ENCODE data around the gene PTPRJ.

Gene PTPRJ

GRCh38 chr11:48066881-48067800 is 86.8 kb downstream of the PTPRJ start:
- no peak for DNase-seq (ENCODE audit: low read depth)

- no peak for DNase-seq (ENCODE audit: low read depth)
These were observed 92.9 kb downstream of the PTPRJ start for GRCh38 chr11:48073031-48073861.

- no peak for DNase-seq (ENCODE audit: low read depth)
These were observed 94.2 kb downstream of the PTPRJ start for GRCh38 chr11:48074425-48075181.

- DNase-seq (ENCODE audit: low read depth): no peak
These were observed 95.3 kb downstream of the PTPRJ start for GRCh38 chr11:48075637-48076036.

DNA sequence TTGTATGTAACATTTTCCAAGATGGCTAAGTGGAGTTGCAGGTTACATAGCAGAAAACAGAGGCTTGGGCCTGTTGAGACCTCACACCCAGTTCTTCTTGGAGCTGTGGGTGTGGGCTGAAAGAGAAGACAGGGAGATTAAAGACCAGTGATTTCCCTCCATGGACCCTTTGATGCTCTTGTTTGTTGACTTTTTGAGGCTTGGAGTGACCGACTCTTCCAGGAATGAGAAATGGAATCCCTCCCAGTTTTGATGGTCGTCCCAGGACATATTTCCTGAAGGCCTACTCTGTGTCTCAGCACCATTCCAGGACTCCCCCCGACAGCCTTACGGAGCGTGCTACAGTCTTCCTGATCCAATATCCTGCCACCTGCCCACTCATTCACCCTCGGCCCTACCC is 96.9 kb downstream of the PTPRJ start:
- DNase-seq (ENCODE audit: low read depth): no peak

GRCh38 chr11:48078689-48079088 is 98.3 kb downstream of the PTPRJ start:
- no peak for DNase-seq (ENCODE audit: low read depth)

DNA sequence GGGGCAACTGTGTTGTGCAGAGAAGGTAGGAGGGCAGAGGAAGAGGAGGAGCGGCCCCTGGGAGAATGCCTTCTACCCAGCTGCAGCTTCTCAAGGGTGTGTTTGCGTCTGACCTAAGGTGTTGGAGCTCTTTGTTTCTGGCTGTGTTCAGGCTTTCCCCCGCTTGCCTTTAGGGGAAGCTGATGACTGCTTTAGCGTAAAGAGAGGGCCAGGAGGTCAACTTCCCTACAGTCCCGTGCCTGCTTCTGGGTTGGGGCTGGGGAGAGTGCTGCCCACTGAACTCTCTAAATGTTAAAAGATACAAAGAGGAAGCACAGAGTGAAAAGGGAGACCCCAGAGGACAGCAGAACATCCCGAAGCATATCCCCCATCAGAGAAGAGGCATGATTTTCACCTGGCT is 99.2 kb downstream of the PTPRJ start:
- DNase-seq (ENCODE audit: low read depth): no peak

DNA sequence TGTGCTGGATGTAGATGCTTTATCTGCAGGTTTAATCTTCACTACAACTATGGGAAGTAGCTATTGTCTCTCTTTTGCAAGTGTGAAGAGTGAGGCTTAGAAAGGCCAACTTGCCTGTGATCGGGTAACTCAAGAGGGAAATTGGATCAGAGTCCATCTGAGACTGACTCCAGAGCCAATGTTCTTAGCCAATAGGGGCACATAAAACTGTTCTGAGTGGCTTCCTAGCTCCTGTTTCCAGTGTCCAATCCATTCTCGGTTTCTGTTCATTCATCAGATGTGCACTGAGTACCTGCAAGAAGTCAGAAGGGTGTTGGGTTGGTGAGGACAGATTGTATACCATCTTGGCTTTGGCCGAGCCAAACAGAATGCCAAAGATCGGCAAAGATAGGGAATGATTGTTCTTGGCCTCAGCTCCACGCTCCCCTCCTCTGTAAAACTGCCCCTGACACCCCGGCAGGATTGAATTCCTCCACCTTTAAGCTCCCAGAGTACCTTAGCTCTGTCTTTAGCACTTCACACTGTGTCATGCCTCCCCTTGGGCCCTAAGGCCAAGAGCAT is 100.0 kb downstream of the PTPRJ start:
- DNase-seq (ENCODE audit: low read depth): no peak

DNA sequence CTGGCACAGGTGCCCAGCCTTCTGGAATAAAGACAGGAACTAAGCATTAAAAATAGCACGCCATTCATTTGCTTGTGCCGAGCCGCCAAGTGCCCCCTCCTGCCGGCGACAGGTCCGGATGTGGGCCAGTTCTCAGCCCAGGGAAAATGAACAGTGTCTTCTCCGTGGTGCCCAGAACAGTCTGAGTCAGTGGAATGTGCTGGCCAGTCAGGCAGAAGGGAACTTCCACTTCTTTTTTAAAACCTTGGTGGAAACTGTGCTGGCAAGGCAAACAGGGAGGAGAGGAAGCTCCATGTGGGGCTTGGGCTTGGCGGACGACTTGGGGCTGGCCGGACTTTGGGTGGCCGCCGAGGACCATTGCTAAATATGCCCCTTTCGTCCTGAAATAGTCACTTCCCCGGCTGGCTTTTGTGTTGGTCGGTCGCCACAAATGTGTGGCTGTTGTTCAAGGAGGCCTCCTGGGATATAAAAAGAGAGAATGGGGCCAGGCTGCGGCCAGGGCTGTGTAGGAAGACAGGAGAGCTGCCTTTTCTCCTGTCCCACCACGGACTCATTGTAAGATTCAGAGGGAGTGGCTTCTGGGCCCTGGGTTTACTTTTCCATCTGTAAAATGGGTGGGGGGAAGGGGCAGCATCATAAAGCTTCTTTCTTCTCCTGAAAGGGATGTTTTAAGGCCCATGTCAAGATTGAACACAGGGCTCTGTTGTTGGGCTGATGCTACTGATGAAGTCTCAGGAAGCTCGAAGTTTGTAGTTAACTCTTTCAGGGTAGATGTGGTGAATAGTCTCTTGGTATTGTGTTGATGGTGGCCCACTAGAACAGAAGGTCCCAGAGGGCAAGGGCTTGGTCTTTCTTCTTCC is 101.0 kb downstream of the PTPRJ start:
- no peak for DNase-seq (ENCODE audit: low read depth)

DNA sequence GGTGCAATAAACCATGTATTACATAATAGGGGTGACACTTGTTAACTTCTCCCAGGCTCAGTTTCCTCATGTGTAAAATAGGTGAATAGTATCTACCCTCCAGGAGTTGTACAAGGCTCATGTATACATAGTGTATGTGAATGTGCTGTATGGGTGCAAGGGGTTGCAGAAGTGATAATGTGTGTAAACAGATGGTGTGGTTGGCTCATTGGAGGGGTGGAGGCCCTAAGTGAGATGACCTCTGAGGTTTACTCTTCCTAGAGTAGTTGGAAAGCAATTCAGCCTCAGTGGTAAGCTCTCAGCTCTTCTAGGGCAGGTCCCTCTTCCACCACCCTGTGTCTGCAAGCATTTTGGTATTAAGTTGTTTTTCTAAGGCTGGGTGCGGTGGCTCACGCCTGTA is 102.4 kb downstream of the PTPRJ start:
- DNase-seq (ENCODE audit: low read depth): no peak

DNA sequence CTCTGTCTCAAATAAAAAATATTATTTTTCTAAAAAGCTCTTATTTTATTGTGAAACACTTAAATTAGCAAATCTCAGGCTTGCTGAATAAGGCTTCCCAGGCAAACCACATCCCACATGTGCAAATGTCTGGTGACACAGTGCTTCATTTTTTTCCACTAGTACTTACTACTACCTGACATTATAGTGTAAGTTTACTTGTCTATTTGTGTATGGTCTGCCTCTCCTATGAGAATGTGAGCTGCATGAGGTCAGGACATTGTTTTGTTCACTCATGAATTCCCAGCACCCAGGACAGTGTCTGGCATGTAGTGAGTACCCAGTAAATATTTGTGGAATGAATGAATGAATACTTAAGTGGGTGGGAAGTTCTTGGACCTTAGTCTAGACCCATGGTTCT is 103.1 kb downstream of the PTPRJ start:
- no peak for DNase-seq (ENCODE audit: low read depth)

- no peak for DNase-seq (ENCODE audit: low read depth)
These were observed 105.3 kb downstream of the PTPRJ start for GRCh38 chr11:48085688-48086087.

GRCh38 chr11:48087422-48087821 is 107.1 kb downstream of the PTPRJ start:
- DNase-seq (ENCODE audit: low read depth): no peak

DNA sequence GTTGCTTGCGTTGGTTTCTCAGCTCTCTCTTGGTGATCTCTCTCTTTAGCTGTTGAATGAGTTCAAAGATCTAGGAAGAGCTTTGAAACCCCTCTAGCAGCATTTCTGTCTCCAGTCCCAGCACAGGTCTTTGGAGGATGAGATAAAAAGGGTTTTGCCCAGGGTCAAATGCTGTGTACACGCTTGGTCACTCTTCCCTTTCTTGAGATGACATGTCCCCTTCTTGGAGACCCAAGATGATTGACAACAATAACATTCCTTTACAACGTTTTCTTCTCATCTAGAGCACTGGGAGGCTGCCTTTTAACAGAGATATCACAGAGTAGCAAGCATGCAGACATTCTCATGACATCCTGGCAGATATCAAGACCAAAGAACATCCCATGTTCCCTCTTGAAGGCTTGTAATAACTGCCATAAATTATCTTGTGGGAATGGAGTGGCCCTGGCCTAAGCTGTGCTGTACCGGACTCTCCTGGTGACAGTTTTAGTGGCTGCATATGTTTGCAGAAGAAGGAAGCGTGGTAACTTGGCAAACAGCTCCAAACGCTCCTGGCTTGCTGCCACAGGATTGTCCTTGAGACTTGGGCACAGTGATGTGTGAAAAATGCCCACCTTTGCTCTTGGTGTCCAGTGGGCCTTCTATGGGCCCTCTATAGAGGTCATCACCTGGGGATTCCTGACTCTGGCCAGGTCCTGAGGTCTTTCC is 107.8 kb downstream of the PTPRJ start:
- DNase-seq (ENCODE audit: low read depth): no peak

GRCh38 chr11:48088682-48089050 is 108.3 kb downstream of the PTPRJ start:
- no peak for DNase-seq (ENCODE audit: low read depth)

- DNase-seq (ENCODE audit: low read depth): no peak
These were observed 109.8 kb downstream of the PTPRJ start for GRCh38 chr11:48090174-48090573.

DNA sequence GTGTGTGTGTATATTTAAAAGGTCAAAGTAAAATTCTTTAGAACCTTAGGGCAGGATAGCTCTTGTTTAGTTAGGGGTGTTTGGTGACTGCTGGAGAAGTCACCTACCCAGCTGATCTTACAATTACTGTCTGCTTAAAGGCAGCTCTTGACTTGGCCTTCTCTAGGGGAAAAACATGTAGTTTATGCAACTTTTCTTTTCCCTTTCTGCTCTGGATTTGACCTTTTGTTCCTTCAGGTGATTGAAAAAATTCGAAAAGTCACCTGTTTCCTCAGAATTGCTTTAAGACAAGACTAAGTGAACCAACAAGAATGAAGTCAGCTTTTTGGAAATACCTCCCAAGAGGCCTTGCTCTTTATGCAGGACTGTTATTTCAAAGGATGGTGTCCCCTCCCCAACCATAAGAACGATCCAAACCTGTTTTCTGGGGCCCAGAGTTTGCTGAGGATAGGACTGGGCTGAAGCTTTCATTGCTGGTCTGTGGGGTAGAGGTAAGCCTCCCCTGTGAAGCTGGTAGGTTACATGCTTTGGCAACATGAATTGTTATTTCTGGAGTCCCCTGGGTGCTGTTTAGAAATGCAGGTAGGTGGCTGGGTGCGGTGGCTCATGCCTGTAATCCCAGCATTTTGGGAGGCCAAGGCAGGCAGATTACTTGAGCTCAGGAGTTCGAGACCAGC is 111.2 kb downstream of the PTPRJ start:
- no peak for DNase-seq (ENCODE audit: low read depth)

DNA sequence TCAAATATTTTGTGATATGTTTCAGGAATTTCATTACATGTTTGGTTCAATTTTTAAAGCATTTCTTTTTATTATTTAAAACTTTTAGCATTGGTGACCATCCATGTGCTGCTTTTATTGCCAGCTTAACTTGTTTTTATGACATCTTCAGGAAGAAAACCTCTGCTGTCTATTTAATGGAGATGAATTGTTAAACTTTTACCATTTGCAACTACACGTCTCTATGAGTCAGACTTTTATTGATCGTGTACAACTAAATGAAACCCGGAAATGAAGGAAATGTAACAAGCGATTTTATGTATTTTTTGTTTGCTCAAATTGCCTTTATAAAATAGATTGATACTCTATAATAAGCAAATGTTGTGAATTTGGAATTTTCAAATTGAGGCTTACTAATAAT is 113.0 kb downstream of the PTPRJ start:
- DNase-seq (ENCODE audit: low read depth): no peak

- DNase-seq (ENCODE audit: low read depth): no peak
These were observed 113.7 kb downstream of the PTPRJ start for GRCh38 chr11:48093795-48094642.
